Astrocyte of the spinal cord (primary cell): ENCODE data around the gene CD84.

Experiments
- DNase-seq: peaks from one replicate; pipeline ENCODE4 v3.0.0; 2011; ENCODE audit warnings: low read depth, low spot score
- H3K4me3 ChIP-seq: 2 replicates; pipeline ENCODE4 v1.5.1; 2011; ENCODE audit warnings: low read depth, mild to moderate bottlenecking, low read length, moderate library complexity
- in situ Hi-C: cut with HindIII; loops from 2 replicates; pipeline ENCODE4 v1.10.0; 2017; ENCODE audit warnings: low sequenced_read_pairs
- TF ChIP-seq, protein P1 (sequence below): IDR thresholded peaks from 2 replicates; pipeline ENCODE4 v1.5.1; 2012; ENCODE audit warnings: low read depth, mild to moderate bottlenecking, low read length, inconsistent platforms

The CD84 gene

DNA sequence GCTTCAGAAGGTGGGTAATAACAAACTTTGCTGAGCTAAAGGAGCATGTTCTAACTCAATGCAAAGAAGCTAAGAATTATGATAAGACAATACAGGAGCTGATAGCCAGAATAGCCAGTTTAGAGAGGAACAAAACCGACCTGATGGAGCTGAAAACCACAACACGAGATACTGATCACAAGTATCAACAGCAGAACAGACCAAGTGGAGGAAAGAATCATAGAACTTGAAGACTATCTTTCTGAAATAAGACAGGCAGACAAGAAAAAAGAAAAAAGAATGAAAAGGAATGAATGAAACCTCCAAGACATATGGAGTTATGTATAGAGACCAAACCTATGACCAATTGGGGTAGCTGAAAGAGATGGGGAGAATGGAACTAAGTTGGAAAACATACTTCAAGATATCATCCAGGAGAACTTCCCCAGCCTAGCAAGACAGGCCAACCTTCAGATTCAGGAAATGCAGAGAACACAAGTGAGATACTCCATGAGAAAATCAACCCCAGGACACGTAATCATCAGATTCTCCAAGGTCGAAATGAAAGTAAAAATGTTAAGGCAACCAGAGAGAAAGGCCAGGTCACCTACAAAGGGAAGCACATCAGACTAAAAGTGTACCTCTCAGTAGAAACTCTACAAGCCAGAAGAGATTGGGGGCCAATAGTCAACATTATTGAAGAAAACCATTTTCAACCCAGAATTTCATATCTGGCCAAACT is 20.5 kb downstream of the CD84 start:
- TF ChIP-seq, protein P1, sequence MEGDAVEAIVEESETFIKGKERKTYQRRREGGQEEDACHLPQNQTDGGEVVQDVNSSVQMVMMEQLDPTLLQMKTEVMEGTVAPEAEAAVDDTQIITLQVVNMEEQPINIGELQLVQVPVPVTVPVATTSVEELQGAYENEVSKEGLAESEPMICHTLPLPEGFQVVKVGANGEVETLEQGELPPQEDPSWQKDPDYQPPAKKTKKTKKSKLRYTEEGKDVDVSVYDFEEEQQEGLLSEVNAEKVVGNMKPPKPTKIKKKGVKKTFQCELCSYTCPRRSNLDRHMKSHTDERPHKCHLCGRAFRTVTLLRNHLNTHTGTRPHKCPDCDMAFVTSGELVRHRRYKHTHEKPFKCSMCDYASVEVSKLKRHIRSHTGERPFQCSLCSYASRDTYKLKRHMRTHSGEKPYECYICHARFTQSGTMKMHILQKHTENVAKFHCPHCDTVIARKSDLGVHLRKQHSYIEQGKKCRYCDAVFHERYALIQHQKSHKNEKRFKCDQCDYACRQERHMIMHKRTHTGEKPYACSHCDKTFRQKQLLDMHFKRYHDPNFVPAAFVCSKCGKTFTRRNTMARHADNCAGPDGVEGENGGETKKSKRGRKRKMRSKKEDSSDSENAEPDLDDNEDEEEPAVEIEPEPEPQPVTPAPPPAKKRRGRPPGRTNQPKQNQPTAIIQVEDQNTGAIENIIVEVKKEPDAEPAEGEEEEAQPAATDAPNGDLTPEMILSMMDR = no peak
- in situ Hi-C loops = no loop called here
- no peak for DNase-seq
- no peak overlapping the region for H3K4me3 ChIP-seq

DNA sequence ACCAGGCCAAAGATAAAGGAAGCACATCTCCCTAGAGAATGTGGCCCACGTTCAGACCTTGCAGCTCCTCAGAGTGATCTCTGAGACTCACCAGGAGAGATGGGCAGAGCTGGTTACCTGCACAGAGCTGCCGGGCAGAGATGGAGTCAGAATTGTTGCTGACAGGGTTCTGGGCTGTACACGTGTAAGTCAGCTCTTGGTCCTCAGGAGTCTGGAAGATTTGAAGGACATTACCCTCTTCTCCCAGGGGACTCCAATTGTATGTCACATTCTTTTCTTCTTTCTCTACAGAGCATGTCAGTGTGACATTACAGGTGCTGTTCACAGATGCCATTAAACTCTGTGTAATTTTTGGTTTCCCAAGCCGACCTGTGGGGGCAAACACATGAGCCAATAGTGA is 25.5 kb downstream of the CD84 start:
- H3K4me3 ChIP-seq = no peak overlapping the region
- in situ Hi-C loops = no loop called here
- TF ChIP-seq, protein P1 = no peak

DNA sequence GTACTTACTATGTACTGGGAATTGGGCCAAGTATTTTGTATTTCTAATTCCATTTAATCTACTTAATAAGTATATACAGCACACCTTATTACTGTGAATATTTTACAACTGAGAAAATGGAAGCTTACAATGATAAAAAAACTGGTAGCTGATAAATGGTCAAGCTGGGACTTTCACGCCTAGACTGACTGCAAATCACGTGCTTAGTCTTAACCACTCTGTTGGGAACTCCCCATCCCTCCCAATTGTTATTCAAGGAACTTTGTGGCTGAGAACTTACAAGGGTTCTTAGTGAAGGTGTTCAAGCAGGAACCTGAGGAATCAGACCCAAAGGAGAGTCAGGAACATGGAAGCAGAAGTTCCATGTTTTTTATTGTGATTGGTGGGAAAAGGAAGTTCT is 26.9 kb downstream of the CD84 start:
- no peak for DNase-seq
- TF ChIP-seq, protein P1 = no peak
- no peak overlapping the region for H3K4me3 ChIP-seq
- in situ Hi-C loops = no loop called here

More for the DNA sequence above, 25.5 kb downstream of the CD84 start:
- DNase-seq = no peak

DNA sequence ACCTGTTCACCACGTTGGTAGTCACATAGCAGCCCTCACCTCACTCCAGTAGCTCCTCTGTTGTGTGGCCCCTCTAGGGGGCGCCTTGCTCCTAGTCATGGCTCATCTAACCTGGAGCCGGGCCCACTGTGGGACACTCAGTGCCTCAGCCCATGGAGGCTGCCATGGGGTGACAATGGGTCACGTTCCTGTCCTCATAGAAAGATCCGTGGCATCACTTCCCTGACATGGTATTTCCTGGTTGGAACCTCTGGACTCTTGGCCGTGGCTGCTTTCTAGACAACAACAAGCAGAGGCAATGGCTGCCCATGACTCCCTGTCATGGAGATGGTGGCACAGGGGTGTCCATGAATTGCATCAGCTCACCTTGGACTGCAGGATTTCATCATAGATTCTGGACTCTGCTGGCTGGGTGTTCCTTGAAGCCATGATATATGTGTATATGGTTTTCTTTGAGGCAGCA is 28.7 kb downstream of the CD84 start:
- no peak overlapping the region for H3K4me3 ChIP-seq
- in situ Hi-C loops = no loop called here
- no peak for DNase-seq
- TF ChIP-seq, protein P1 = no peak

DNA sequence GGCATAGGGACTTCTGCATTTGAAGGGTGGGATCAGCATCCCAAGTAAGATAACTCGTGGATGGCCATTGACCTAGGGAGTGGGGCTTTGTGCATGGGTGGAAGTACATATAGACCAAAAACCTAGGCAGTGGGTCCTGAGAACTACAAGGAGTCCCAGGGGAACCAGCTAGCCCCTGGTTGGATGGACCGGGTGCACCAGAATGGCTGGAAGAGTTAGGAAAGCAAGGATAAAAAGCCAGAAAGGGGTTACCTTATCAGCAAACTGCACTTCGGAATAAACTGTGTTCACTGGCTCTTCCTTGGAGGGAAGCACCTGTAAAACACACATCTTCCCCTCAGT is 29.7 kb downstream of the CD84 start:
- DNase-seq = no peak
- H3K4me3 ChIP-seq = no peak overlapping the region
- in situ Hi-C loops = no loop called here
- TF ChIP-seq, protein P1 = no peak

DNA sequence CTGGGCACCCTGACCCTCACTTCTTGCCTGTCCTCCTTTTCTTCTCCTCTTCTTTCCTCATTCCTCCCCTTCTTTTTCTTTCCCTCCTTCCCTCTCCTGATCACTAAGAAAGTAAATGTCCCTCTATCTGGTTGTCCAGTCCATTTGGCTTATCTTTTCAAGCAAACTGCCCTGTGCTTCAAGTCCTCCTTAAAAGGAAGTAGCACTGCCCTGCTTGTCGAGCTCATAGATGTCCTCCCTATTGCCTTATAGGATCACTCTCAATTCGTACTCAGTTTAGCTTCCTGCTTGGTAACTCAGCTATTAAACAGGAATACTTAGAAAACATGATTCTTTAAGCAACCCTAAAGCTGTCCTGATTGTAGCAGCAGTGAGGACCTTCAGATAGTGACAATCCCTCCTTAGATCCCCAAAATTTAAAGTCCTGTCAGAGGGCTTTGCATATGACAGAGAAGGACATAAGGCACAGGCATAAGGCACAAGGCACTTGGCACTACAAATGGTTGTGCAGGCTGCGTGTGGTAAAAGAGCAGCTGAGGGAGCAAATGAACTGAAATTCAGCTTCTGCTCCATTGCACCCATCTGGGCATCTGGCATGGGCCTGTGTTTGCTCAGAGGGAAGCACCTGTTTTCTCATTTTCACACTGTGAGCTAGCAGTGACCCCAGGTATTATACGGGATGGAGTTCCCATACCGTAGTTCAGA is 30.2 kb downstream of the CD84 start:
- DNase-seq = no peak
- TF ChIP-seq, protein P1 = no peak
- in situ Hi-C loops = no loop called here
- H3K4me3 ChIP-seq = no peak overlapping the region
